22Rv1 (cell line): ENCODE data around the gene HOXD9.

Experiments used
- H3K27ac ChIP-seq: fragments of 450-650 bp; 2 replicates; pipeline ENCODE4 v1.5.1; 2017
- ZFX ChIP-seq: fragments of 450-650 bp; IDR thresholded peaks from 2 replicates; pipeline ENCODE4 v1.6.1; 2017; ENCODE audit warnings: antibody characterized with exemption, borderline replicate concordance
- TF ChIP-seq, protein P1 (sequence below): fragments of 450-650 bp; IDR thresholded peaks from 2 replicates; pipeline ENCODE4 v1.5.1; 2017; ENCODE audit warnings: mild to moderate bottlenecking

HOXD9 gene

GRCh38 chr2:176105078-176105729 is 17.3 kb upstream of the HOXD9 start:
- H3K27ac ChIP-seq, result no peak overlapping the region
- TF ChIP-seq, protein P1, sequence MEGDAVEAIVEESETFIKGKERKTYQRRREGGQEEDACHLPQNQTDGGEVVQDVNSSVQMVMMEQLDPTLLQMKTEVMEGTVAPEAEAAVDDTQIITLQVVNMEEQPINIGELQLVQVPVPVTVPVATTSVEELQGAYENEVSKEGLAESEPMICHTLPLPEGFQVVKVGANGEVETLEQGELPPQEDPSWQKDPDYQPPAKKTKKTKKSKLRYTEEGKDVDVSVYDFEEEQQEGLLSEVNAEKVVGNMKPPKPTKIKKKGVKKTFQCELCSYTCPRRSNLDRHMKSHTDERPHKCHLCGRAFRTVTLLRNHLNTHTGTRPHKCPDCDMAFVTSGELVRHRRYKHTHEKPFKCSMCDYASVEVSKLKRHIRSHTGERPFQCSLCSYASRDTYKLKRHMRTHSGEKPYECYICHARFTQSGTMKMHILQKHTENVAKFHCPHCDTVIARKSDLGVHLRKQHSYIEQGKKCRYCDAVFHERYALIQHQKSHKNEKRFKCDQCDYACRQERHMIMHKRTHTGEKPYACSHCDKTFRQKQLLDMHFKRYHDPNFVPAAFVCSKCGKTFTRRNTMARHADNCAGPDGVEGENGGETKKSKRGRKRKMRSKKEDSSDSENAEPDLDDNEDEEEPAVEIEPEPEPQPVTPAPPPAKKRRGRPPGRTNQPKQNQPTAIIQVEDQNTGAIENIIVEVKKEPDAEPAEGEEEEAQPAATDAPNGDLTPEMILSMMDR, result no peak
- TF ChIP-seq ZFX, result no peak

DNA sequence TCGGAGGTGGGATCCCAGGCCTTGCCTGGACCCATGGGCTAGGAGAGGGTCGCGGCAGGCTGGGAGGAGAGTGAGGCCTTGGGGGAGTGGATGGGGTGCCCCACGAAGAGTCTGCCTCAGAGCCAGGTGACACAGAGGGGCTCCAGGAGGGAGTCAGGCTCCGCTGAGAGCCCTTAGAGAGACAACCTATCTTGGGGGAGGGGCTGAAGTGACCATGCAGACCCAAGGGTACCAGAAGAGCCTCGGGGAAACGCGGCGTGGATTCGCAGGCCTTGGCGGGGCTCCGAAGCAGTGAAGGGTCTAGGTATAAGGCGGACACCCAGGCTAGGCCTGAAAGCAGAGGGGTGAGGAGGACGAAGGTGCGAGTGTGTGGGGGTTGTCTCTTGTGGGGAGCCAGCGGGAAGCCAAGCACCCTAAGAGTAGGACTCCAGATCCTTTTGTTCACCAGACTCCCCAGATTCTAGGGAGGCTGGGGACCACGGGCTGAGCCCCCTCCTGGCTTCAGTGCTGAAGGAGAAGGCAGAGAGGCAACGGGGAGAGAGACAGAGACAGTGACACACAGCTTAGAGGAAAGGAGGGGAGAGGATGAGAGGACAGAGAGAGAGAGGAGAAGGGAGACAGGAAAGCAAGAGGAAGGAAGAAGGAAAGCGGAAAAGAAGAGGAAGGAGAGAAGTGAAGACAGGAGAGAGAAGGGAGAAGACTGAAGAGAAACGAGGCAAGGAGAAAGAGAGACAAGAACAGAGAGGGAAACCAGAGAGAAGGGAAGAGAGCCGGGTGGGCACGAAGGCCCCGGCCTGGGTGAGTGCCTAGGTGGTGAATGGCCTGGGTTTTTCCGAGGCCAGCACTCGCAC is 16.6 kb upstream of the HOXD9 start:
- TF ChIP-seq ZFX, result no peak
- TF ChIP-seq, protein P1, result no peak
- H3K27ac ChIP-seq, result no peak overlapping the region

DNA sequence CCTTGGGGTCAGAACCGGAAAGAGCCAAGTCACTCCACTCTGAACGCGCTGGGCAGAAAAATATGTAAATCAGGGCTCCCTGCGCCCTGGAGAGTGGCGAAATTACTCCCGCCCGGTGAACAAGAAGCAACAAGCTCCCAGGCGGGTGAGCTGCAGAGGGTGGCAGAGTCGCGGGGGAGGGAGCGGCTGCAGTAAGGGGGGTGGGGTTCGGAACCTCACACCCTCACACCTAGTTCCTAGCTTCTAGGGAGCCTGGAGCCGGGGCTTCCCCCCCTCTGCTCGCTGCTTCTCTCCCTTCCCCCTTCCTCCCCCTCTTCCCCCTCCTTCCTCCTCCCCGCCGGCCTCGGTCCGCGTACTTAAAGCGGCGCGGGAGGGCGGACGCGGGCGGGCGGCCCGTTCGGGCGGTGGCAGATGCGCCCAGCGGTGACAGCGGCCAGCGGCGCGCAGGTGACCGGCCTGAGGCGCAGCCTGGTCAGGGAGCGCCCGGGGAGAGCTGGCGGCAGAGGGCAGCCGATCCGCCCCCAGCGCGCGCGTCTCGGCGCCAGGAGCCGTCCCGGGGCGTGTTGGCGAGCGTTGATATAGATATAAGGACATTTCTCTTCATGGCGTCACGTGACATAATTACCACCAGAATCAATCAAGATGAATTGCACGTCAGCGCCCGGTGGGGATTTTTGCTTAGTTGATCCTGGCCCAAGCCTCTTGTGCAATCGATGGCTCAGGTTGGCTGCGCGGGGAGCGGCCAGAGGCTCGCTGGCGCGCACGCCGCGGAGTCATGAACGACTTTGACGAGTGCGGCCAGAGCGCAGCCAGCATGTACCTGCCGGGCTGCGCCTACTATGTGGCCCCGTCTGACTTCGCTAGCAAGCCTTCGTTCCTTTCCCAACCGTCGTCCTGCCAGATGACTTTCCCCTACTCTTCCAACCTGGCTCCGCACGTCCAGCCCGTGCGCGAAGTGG is 15.7 kb upstream of the HOXD9 start, which contains the start of gene HOXD11:
TSS of gene HOXD11 (plus strand) at position 700 of the 959 bp plus-strand sequence. CDS start at position 776, 76 bp downstream.
- TF ChIP-seq ZFX, result no peak
- TF ChIP-seq, protein P1, result no peak
- H3K27ac ChIP-seq, result no peak within 1 kb of the TSS

DNA sequence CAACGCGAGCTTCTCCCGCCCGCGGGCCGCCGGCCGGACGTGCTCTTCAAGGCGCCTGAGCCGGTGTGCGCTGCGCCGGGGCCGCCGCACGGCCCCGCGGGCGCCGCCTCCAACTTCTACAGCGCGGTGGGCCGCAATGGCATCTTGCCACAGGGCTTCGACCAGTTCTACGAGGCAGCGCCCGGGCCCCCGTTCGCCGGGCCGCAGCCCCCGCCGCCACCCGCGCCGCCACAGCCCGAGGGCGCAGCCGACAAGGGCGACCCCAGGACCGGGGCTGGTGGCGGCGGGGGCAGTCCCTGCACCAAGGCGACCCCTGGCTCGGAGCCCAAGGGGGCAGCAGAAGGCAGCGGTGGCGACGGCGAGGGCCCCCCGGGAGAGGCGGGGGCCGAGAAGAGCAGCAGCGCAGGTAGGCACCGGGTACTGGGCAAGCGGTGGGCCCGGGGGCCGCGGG is 14.8 kb upstream of the HOXD9 start:
- TF ChIP-seq, protein P1, result no peak
- TF ChIP-seq ZFX, result no peak
- no peak overlapping the region for H3K27ac ChIP-seq

DNA sequence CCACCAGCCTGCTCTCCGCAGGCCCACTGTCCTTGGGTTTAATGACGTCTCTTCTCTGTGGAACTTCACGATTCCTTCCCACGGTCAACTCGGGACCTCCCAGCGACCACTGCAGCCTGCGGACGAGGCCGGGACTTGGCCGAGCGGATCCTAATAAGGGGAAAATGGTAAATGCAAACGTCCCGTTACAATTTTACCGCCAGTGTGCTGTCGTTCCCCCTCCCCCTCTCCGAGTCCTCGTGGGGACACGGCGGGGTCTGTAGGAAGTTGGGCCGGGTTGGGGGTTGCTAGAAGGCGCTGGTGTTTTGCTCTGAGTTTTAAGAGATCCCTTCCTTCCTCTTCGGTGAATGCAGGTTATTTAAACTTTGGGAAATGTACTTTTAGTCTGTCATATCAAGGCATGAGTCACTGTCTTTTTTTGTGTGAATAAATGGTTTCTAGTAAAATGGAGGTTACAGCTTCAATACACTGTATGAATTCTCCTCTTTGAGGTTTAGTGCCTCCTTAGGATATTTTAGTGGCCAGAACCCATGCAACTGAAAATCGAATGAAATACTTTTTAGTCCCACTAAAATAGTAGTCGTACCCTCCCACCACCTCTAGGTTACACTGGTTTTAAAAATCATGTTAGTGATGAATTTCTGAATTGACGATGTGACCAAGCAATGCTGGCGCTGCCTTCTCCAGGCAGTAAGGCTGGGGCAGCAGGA is 13.2 kb upstream of the HOXD9 start:
- H3K27ac ChIP-seq, result no peak overlapping the region
- TF ChIP-seq, protein P1, result no peak
- TF ChIP-seq ZFX, result no peak

DNA sequence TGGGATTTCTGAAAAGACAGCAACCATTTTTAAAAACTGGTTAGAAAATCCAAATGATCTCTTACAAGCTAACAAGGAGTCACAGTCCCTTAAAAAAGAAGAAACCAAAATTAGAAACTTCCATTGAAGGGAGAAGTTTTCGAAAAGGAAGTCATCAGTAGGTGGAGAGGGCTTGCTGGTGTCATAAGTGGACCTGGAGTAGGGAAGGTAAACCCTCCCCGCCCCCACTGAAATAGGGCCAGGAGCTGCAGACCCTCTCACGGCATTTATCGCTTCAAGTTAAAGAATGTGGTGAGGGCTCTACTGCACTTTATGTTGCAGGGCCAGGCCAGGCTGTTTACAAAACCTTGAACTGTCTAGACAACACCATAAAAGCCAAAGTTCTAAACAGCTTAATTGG is 12.6 kb upstream of the HOXD9 start:
- no peak for TF ChIP-seq ZFX
- TF ChIP-seq, protein P1, result no peak
- H3K27ac ChIP-seq, result no peak overlapping the region
